AG09319 (cell line): Measurements from ENCODE around the gene TNNT3.

Experiments used
- DNase-seq: peaks from one replicate; pipeline ENCODE4 v3.0.0-alpha.2; 2010; ENCODE audit warnings: low read depth; ENCODE audit errors: extremely low read depth
- TF ChIP-seq, protein P1 (sequence below): IDR thresholded peaks from 2 replicates; pipeline ENCODE4 v1.5.1; 2011; ENCODE audit warnings: low read depth, mild to moderate bottlenecking, inconsistent platforms, low read length, moderate library complexity

The TNNT3 gene

DNA sequence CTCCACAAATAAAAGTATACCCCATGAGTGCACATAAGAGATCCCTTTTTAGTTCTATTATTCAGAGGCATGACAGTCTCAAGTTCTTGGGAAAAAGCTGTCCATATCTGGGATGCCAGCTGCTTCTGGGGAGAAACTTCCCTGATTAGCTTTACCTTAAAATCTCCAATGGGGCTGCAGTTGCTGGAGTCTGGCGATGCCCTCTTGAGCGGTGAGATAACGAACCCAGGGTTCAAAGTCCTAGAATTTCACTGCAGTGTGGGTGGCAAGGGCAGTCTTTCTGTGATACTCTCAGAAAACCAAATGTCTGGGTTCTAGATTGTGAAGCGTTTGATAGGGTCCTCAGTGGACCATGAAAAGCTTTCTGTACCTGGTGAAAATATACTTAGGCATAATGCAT is 20.4 kb upstream of the TNNT3 start:
- no peak for DNase-seq
- TF ChIP-seq, protein P1, sequence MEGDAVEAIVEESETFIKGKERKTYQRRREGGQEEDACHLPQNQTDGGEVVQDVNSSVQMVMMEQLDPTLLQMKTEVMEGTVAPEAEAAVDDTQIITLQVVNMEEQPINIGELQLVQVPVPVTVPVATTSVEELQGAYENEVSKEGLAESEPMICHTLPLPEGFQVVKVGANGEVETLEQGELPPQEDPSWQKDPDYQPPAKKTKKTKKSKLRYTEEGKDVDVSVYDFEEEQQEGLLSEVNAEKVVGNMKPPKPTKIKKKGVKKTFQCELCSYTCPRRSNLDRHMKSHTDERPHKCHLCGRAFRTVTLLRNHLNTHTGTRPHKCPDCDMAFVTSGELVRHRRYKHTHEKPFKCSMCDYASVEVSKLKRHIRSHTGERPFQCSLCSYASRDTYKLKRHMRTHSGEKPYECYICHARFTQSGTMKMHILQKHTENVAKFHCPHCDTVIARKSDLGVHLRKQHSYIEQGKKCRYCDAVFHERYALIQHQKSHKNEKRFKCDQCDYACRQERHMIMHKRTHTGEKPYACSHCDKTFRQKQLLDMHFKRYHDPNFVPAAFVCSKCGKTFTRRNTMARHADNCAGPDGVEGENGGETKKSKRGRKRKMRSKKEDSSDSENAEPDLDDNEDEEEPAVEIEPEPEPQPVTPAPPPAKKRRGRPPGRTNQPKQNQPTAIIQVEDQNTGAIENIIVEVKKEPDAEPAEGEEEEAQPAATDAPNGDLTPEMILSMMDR = no peak

DNA sequence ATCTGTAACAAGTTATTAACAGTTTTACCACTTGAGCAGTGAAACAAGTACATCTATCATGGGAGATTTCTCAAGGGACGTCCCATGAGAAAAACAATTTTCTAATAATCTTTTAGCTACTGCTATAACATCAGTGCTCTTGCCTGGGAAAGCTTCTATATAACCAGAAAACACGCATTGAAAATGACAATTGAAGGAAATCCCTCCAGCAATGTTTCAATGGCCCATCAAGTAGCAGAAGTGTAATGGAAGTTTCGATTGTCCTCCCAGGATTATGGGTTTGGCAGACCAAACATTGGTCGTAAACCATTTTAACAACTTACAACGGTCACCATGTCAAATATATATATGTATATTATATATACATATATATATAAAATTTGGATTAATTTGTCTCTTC is 19.8 kb upstream of the TNNT3 start:
- no peak for DNase-seq
- TF ChIP-seq, protein P1 = no peak

DNA sequence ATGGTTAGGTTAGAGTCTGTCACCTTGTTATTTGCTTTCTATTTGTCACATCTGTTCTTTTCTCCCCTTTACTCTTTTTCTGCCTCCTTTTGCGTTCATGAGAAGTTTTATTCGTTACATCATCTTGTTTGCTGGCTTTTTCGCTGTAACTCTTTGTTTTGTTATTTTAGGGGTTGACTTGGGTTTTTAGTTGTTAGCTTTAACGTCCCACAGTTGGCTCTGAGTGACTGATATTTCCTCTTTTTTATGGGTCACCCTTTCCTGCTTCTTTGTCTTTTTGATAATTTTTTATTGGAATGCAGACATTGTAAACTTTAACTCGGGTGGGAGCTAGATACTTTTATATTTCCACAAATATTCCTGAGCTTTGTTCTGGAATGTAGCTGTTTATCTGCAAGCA is 13.3 kb upstream of the TNNT3 start:
- no peak for DNase-seq
- TF ChIP-seq, protein P1 = no peak

DNA sequence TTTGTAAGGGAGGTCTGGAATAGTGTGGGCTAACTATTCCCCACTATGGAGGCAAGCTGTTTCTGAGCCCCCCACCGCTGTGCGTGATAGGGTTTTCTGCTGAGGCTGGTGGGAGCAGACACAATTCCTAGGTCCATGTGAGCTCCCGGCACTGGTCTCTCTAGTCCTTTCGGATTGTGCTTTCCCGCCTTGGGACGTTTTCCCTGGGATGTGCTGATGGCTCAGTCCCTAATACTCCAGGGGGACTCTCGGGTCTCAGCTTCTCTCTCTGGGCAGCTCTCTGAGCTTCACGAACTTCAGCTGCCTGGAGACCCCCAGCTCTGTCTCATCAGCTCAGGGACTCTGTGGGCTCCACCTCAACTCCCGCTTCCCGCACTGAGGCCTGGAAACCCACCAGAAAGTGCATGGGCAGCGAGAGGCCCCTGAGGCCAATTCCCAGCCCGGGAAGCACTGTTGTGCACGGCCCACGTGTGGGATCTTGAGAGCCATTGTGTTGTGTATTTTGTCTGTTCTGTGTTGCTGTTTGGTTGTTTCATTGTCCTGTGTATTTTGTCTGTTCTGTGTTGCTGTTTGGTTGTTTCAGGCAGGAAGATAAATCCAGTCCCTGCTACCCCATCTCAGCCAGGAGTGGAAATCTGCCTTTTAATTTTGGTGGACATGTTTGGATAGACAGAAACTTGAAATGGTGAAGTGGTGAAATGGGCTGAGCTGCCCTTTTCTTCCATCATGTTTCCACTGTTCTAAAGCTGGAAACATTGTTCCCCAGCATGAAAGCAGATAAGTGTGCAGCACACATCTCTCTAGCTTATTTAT is 12.7 kb upstream of the TNNT3 start:
- DNase-seq = no peak
- TF ChIP-seq, protein P1 = no peak

DNA sequence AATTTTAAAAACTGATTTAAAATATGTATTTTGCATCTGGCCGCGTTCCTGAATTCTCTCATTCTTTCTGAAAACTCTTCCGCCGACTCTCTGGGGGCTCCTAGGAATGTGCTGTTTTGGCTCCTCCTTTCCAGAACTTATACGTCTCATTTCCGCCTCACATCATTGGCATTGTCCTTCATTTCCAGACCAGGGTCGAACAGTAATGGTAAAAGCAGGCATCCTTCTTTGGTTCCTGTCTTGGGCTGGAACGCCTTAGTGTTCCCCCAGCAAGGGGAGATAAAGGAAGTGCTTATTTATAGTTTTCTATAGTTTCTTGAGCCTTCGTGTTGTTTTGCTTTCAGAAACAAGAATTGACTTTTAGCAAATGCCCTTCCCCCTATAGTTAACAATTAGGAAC is 10.9 kb upstream of the TNNT3 start:
- TF ChIP-seq, protein P1 = no peak
- no peak for DNase-seq

DNA sequence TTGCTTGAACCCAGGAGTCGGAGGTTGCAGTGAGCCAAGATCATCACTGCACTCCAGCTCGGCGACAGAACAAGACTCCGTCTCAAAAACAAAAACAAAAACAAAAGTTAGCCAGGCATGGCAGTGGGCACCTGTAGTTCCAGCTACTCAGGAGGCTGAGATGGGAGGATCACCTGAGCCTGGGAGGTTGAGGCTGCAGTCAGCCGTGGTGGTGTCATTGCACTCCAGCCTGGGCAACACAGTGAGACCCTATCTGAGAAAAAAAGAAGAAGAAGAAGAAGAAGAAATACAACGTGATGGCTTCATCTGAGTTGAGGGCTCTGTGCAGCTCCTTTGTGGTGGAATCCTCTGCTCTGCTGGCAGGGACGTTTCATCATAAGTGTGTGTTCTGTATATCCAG is 10.0 kb upstream of the TNNT3 start:
- TF ChIP-seq, protein P1 = no peak
- no peak for DNase-seq

DNA sequence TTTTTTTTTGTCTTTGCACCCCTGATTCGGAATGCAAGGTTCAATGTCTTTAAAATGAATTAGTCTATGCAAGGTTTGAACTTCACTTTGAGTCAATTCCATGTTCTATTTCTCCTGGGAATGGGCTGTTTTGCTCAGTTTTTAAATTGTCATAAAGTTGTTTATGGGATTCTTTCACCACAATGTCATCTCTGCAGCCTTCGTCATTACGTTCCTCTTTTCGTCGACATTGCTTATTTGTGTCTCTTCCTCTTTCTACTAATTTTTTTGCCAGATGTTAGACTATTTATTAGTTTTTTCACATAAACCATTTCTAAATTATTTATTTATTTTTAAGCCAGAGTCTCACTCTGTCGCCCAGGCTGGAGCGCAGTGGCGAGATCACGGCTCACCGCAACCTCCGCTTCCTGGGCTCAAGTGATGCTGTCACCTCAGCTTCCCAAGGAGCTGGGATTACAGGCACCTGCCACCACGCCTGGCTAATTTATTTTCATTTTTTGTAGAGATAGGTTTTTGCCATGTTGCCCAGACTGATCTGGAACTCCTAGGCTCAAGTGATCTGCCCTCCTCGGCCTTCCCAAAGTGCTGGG is 7.1 kb upstream of the TNNT3 start:
- DNase-seq = no peak
- TF ChIP-seq, protein P1 = no peak
